BE2C (cell line): ENCODE data around the gene EEFSEC.

Experiments used
- DNase-seq: peaks from one replicate; pipeline ENCODE4 v3.0.0-alpha.2; 2020
- H3K27me3 ChIP-seq: fragments of 250-450 bp; sonication (Bioruptor Pico); 2 replicates; pipeline ENCODE4 v1.5.1; 2020; ENCODE audit warnings: mild to moderate bottlenecking
- H3K36me3 ChIP-seq: fragments of 250-450 bp; sonication (Bioruptor Pico); 2 replicates; pipeline ENCODE4 v1.5.1; 2020; ENCODE audit warnings: mild to moderate bottlenecking
- H3K4me1 ChIP-seq: fragments of 250-450 bp; sonication (Bioruptor Pico); 2 replicates; pipeline ENCODE4 v1.5.1; 2020
- H3K4me3 ChIP-seq: 2 replicates; pipeline ENCODE4 v1.5.1; 2011; ENCODE audit warnings: low read depth, low read length
- H3K9me3 ChIP-seq: fragments of 250-450 bp; sonication (Bioruptor Pico); 2 replicates; pipeline ENCODE4 v1.5.1; 2020
- CTCF ChIP-seq: IDR thresholded peaks from 2 replicates; pipeline ENCODE4 v1.5.1; 2012; ENCODE audit warnings: mild to moderate bottlenecking, low read depth, low read length

The EEFSEC gene

GRCh38 chr3:128330214-128330842, 177.0 kb downstream of the EEFSEC start:
- Histone ChIP-seq H3K4me3 (no peak overlapping the region), H3K9me3 (no peaks in the 10 kb centered on the region), H3K36me3 (no peaks in the 10 kb centered on the region), H3K27me3 (no peaks in the 10 kb centered on the region), H3K4me1 (peaks cover 19% of the 10 kb centered on the region)
- no peak for TF ChIP-seq CTCF
- peak; percentile 1 for DNase-seq

GRCh38 chr3:128334086-128334645, 180.9 kb downstream of the EEFSEC start:
- no peaks in the 10 kb centered on the region for H3K27me3 ChIP-seq
- H3K4me3 ChIP-seq = no peak overlapping the region
- no peaks in the 10 kb centered on the region for H3K36me3 ChIP-seq
- TF ChIP-seq CTCF = no peak
- H3K9me3 ChIP-seq = no peaks in the 10 kb centered on the region
- no peak for DNase-seq
- peaks cover 29% of the 10 kb centered on the region for H3K4me1 ChIP-seq

- no peaks in the 10 kb centered on the region for H3K27me3 ChIP-seq
- H3K9me3 ChIP-seq = no peaks in the 10 kb centered on the region
- no peak overlapping the region for H3K4me3 ChIP-seq
- DNase-seq = no peak
- TF ChIP-seq CTCF = no peak
- H3K4me1 ChIP-seq = peaks cover 35% of the 10 kb centered on the region
- H3K36me3 ChIP-seq = no peaks in the 10 kb centered on the region
Measured at GRCh38 chr3:128334766-128335165, 181.5 kb downstream of the EEFSEC start.

DNA sequence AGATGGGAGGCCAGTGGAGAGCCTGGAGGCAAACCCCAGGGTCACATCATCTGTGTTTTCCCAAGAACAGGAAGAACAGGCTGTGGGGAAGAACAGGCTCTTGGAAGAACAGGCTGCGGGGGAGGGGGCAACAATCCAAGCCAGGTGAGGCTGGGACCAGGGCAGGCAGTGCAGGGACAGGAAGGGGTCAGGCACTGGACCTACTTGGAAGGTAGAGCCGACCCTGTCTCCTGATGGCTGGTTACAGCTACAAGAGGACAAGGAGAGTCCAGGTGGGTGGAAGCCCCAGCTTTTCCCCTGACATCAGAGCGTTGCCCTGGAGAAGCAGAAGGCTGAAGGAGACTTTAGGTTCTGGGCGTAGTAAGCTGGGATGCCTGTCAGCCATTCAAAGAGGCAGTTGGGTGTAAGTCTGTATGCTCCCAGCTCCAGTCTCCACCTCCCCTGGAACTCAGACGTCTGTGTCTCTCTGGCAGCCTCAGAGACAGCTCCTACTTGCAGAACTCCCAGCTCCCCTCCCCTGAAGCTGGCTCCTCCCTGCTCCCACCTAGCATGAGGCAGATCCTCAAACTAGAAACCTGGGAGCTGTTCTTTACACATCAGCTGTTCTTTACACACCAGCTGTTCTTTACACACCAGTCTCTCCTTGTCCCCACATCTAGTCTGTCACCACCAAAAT, 182.5 kb downstream of the EEFSEC start:
- no peak for TF ChIP-seq CTCF
- Histone ChIP-seq H3K4me3 (no peak overlapping the region), H3K27me3 (no peaks in the 10 kb centered on the region), H3K4me1 (peaks cover 41% of the 10 kb centered on the region), H3K36me3 (no peaks in the 10 kb centered on the region), H3K9me3 (no peaks in the 10 kb centered on the region)
- DNase-seq = no peak

GRCh38 chr3:128336337-128337156, 183.3 kb downstream of the EEFSEC start:
- no peak for TF ChIP-seq CTCF
- Histone ChIP-seq H3K4me3 (no peak overlapping the region), H3K27me3 (no peaks in the 10 kb centered on the region), H3K36me3 (peaks cover 2% of the 10 kb centered on the region), H3K4me1 (peaks cover 41% of the 10 kb centered on the region), H3K9me3 (no peaks in the 10 kb centered on the region)
- no peak for DNase-seq
